ENCODE measurements around the gene POU2AF2. TPM values are rescaled to one million over a fixed set of nuclear protein-coding genes. Genes with fewer than 3 reads are reported as not detected.
"Not testable (repeated sequence)": the region's sequence is repeated elsewhere in the genome, so short reads cannot be mapped to it uniquely, and the experiment has no call there.

Gene POU2AF2
- total and polyA plus RNA-seq, 2 of the 8 experiments (the other 6 are each of a cell fraction or from before 2014, with no cell fraction given), result not detected

GRCh38 chr11:111292408-111292807, 46.9 kb downstream of the POU2AF2 start:
- H3K4me1 ChIP-seq (replicated peaks in 1 of 4; ENCODE audit: control insufficient read depth in 3 of 4, insufficient read depth in 4 of 4, low read length in 3 of 4); H3K14ac ChIP-seq (ENCODE audit: insufficient read length); H3K4me2 ChIP-seq (ENCODE audit: insufficient read depth in 1 of 2, low read depth in 2 of 2, low read length in 2 of 2); H2AK5ac ChIP-seq (ENCODE audit: low read depth, low read length); H3K18ac ChIP-seq (ENCODE audit: extremely low read depth, low read length); H3K23me2 ChIP-seq (ENCODE audit: low read depth, low read length); DNase-seq (ENCODE audit: low read depth in 1 of 2, low spot score in 2 of 2); H3K4ac ChIP-seq (replicated peaks; ENCODE audit: insufficient read length, low read depth, low read length); H2BK5ac ChIP-seq (ENCODE audit: low read depth, low read length); H2BK12ac ChIP-seq (ENCODE audit: low read depth, low read length); H3K36me3 ChIP-seq (ENCODE audit: control insufficient read depth in 2 of 4, insufficient read depth in 4 of 4, low read length in 3 of 4); H3K4me3 ChIP-seq (ENCODE audit: extremely low read depth in 1 of 4, insufficient read depth in 2 of 4, low read depth in 3 of 4, low read length in 4 of 4); POLR2A ChIA-PET (ENCODE audit: partially characterized antibody); H3K79me1 ChIP-seq (ENCODE audit: low read depth, low read length); FAIRE-seq; H4K20me1 ChIP-seq (replicated peaks in 1 of 2; ENCODE audit: control insufficient read depth in 1 of 2, insufficient read depth in 2 of 2, low read length in 2 of 2); H3K9me3 ChIP-seq (ENCODE audit: insufficient read depth in 2 of 2, low read depth in 1 of 2, low read length in 1 of 2); H3K23ac ChIP-seq (ENCODE audit: insufficient read length); H3K56ac ChIP-seq (replicated peaks; ENCODE audit: insufficient read length, low read depth, low read length); H3K79me2 ChIP-seq (ENCODE audit: control insufficient read depth in 1 of 2, insufficient read depth in 2 of 2, low read length in 2 of 2); H2AFZ ChIP-seq (ENCODE audit: low read length); H3K27ac ChIP-seq (ENCODE audit: low read depth, low read length); H2BK20ac ChIP-seq (ENCODE audit: low read length); H2BK120ac ChIP-seq (replicated peaks; ENCODE audit: low read depth, low read length); H4K8ac ChIP-seq (ENCODE audit: extremely low read depth, insufficient read depth, low read length); H2BK15ac ChIP-seq (ENCODE audit: low read length); H4K91ac ChIP-seq (replicated peaks; ENCODE audit: insufficient read length, low read length); H4K5ac ChIP-seq (ENCODE audit: insufficient read length, low read depth, low read length); H3K9ac ChIP-seq (replicated peaks in 1 of 4; ENCODE audit: extremely low read depth in 1 of 4, low read depth in 3 of 4, low read length in 3 of 4); H3K27me3 ChIP-seq (replicated peaks in 1 of 4; ENCODE audit: control insufficient read depth in 3 of 4, extremely low read depth in 1 of 4, insufficient read depth in 3 of 4, low read length in 3 of 4): not testable (repeated sequence)
- 100% methylated on average over 1 of the region's 1 CpG; no CpG with 5 or more reads in 1 of the 2 experiments for WGBS, 2 experiments (ENCODE audit: extremely low coverage in 1 of 2, insufficient coverage in 1 of 2, insufficient read length in 1 of 2, insufficient replicate concordance in 2 of 2, low coverage in 1 of 2, low lambda C conversion rate in 2 of 2, missing lambda C conversion rate in 1 of 2)
- CTCF ChIA-PET (ENCODE audit: partially characterized antibody), result interaction anchor here (16.7 kb wide), 1 partner anchor 130 kb away, joined by 484 read pairs; no protein-coding TSS in a partner anchor

All from H1 (cell line).